Measurements from ENCODE around the gene SPAG6. TPM values are rescaled to one million over a fixed set of nuclear protein-coding genes. Genes with fewer than 3 reads are reported as not detected.

The SPAG6 gene
- total RNA-seq, 4 donors from 2014 or later = not detected

- DNase-seq (ENCODE audit: low spot score in 2 of 2) = no peak
- no peak for TF ChIP-seq EP300 (IDR thresholded peaks at IDR 0.05)
- no peak for TF ChIP-seq CTCF (IDR thresholded peaks at IDR 0.05)
- TF ChIP-seq POLR2A (IDR thresholded peaks at IDR 0.05) = no peak
- Histone ChIP-seq H3K27me3 (no peaks in the 10 kb centered on the region), H3K36me3 (no peaks in the 10 kb centered on the region), H3K4me1 (no peaks in the 10 kb centered on the region), H3K27ac (no peak overlapping the region), H3K9me3 (no peaks in the 10 kb centered on the region), H3K4me3 (no peak overlapping the region)
- 42 to 44% methylated on average over 1 of the region's 1 CpG for WGBS, 2 donors
These were observed 65.1 kb downstream of the SPAG6 start for GRCh38 chr10:22410394-22410793.

GRCh38 chr10:22410846-22411245 lies 65.5 kb downstream of the SPAG6 start:
- no peak overlapping the region for H3K4me3 ChIP-seq
- TF ChIP-seq CTCF (IDR thresholded peaks at IDR 0.05) (no peak), EP300 (IDR thresholded peaks at IDR 0.05) (no peak), POLR2A (IDR thresholded peaks at IDR 0.05) (no peak)
- no peaks in the 10 kb centered on the region for H3K27me3 ChIP-seq
- no peak overlapping the region for H3K27ac ChIP-seq
- H3K36me3 ChIP-seq = no peaks in the 10 kb centered on the region
- 86 to 91% methylated on average over 5 of the region's 5 CpGs for WGBS, 2 donors
- no peaks in the 10 kb centered on the region for H3K9me3 ChIP-seq
- no peak for DNase-seq (ENCODE audit: low spot score in 2 of 2)
- no peaks in the 10 kb centered on the region for H3K4me1 ChIP-seq

- Histone ChIP-seq H3K9me3 (no peaks in the 10 kb centered on the region), H3K4me1 (no peaks in the 10 kb centered on the region), H3K4me3 (no peak overlapping the region), H3K27ac (no peak overlapping the region), H3K36me3 (no peaks in the 10 kb centered on the region), H3K27me3 (no peaks in the 10 kb centered on the region)
- WGBS, 2 donors = 91 to 96% methylated on average over 3 of the region's 3 CpGs
- TF ChIP-seq CTCF (IDR thresholded peaks at IDR 0.05) (no peak), POLR2A (IDR thresholded peaks at IDR 0.05) (no peak), EP300 (IDR thresholded peaks at IDR 0.05) (no peak)
- no peak for DNase-seq (ENCODE audit: low spot score in 2 of 2)
These were observed 68.8 kb downstream of the SPAG6 start for GRCh38 chr10:22414146-22414545.

- no peaks in the 10 kb centered on the region for H3K36me3 ChIP-seq
- DNase-seq (ENCODE audit: low spot score in 2 of 2) = no peak
- 91 to 97% methylated on average over 2 of the region's 2 CpGs for WGBS, 2 donors
- H3K9me3 ChIP-seq = no peaks in the 10 kb centered on the region
- H3K4me1 ChIP-seq = no peaks in the 10 kb centered on the region
- H3K27me3 ChIP-seq = no peaks in the 10 kb centered on the region
- TF ChIP-seq EP300 (IDR thresholded peaks at IDR 0.05) = no peak
- TF ChIP-seq CTCF (IDR thresholded peaks at IDR 0.05) = no peak
- TF ChIP-seq POLR2A (IDR thresholded peaks at IDR 0.05) = no peak
- H3K4me3 ChIP-seq = no peak overlapping the region
- H3K27ac ChIP-seq = no peak overlapping the region
These were observed 69.8 kb downstream of the SPAG6 start for GRCh38 chr10:22415072-22415471.

- H3K4me3 ChIP-seq = no peak overlapping the region
- 50 to 62% methylated on average over 3 of the region's 3 CpGs for WGBS, 2 donors
- no peaks in the 10 kb centered on the region for H3K4me1 ChIP-seq
- no peaks in the 10 kb centered on the region for H3K36me3 ChIP-seq
- no peaks in the 10 kb centered on the region for H3K27me3 ChIP-seq
- no peaks in the 10 kb centered on the region for H3K9me3 ChIP-seq
- no peak overlapping the region for H3K27ac ChIP-seq
- DNase-seq (ENCODE audit: low spot score in 2 of 2) = no peak
- TF ChIP-seq EP300 (IDR thresholded peaks at IDR 0.05) = no peak
- no peak for TF ChIP-seq POLR2A (IDR thresholded peaks at IDR 0.05)
These were observed 72.5 kb downstream of the SPAG6 start for GRCh38 chr10:22417736-22418268.

Data from tibial nerve (tissue), 4 donors.